Activated CD8-positive, alpha-beta T cell treated with anti-CD3 and anti-CD28 coated beads, Interleukin-2, amount 10 ng/mL, durations not matched to agents 7 days and 5 days (primary cell): ENCODE measurements around the gene REPS2. TPM values are rescaled to one million over a fixed set of nuclear protein-coding genes. Genes with fewer than 3 reads are reported as not detected.

ENCODE experiments used
- ATAC-seq: fragments of 150-1000 bp; cut with Tn5 transposase; one replicate; pipeline ENCODE4 v1.10.0; 2021; ENCODE audit warnings: moderate library complexity
- CTCF ChIA-PET: fragments of 350-600 bp; sonication (Branson Sonifier 250); formaldehyde crosslinking; loops from one replicate; lab custom pipeline; 2021; ENCODE audit warnings: antibody characterized with exemption; lab: Charles Lee
- POLR2A ChIA-PET: fragments of 350-600 bp; sonication (Branson Sonifier 250); formaldehyde crosslinking; loops from one replicate; lab custom pipeline; 2021; ENCODE audit warnings: antibody characterized with exemption; lab: Charles Lee
- DNase-seq: peaks from one replicate; pipeline ENCODE4 v3.0.0-alpha.2; 2020
- H3K27ac Mint-ChIP-seq: one replicate; pipeline ENCODE4 v1.8.0; 2021; ENCODE audit warnings: mild to moderate bottlenecking, mixed read lengths
- H3K27me3 Mint-ChIP-seq: one replicate; pipeline ENCODE4 v1.8.0; 2021; ENCODE audit warnings: low read depth, mixed read lengths
- H3K36me3 Mint-ChIP-seq: one replicate; pipeline ENCODE4 v1.8.0; 2021; ENCODE audit warnings: low read depth, mixed read lengths
- H3K4me1 Mint-ChIP-seq: one replicate; pipeline ENCODE4 v1.8.0; 2021; ENCODE audit warnings: low read depth, mixed read lengths
- H3K4me3 Mint-ChIP-seq: one replicate; pipeline ENCODE4 v1.8.0; 2021; ENCODE audit warnings: mild to moderate bottlenecking, mixed read lengths
- H3K9me3 Mint-ChIP-seq: one replicate; pipeline ENCODE4 v1.8.0; 2022; ENCODE audit warnings: mixed read lengths; ENCODE audit not compliant: insufficient read depth
- total RNA-seq, 2 experiments: library from RNA; stranded (reverse); gene quantifications; one replicate each; pipeline ENCODE4 v1.2.3, GENCODE V29; 2021

Gene REPS2
- total RNA-seq, 2 experiments from 2014 or later, result not detected

- no peak for DNase-seq
- H3K4me3 Mint-ChIP-seq, result no peak overlapping the region
- CTCF ChIA-PET, result no interaction called here
- no peaks in the 10 kb centered on the region for H3K36me3 Mint-ChIP-seq
- POLR2A ChIA-PET, result no interaction called here
- no peaks in the 10 kb centered on the region for H3K9me3 Mint-ChIP-seq
- no peaks in the 10 kb centered on the region for H3K4me1 Mint-ChIP-seq
- no peak for ATAC-seq
- H3K27me3 Mint-ChIP-seq, result no peaks in the 10 kb centered on the region
- no peak overlapping the region for H3K27ac Mint-ChIP-seq
Measured at GRCh38 chrX:16986169-16986568, 39.7 kb downstream of the REPS2 start.

- no peak overlapping the region for H3K27ac Mint-ChIP-seq
- no peaks in the 10 kb centered on the region for H3K36me3 Mint-ChIP-seq
- H3K4me1 Mint-ChIP-seq, result no peaks in the 10 kb centered on the region
- DNase-seq (no peak), ATAC-seq (no peak)
- H3K9me3 Mint-ChIP-seq, result no peaks in the 10 kb centered on the region
- no peak overlapping the region for H3K4me3 Mint-ChIP-seq
- no peaks in the 10 kb centered on the region for H3K27me3 Mint-ChIP-seq
- CTCF ChIA-PET, result no interaction called here
- POLR2A ChIA-PET, result no interaction called here
Measured at GRCh38 chrX:16989750-16990149, 43.3 kb downstream of the REPS2 start.

DNA sequence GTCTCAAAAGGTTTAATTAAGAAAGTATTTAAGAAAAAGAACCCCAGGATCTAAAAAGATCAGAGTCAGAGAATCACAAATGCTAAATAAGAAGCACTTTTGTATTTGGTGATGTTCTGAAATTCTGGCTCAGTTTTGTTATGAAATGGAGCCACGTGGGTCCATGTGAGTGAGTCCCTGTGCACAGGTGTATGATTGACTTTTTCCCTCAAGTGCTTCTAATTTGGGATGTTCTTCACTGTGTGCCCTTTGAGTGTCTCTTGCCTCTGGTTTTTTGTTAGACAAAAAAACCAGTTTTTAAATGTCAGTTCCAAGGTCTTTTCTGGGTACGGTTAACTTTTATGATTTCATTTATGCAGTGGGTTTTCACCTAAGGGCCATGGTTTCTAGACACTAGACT is 44.4 kb downstream of the REPS2 start:
- no peak for DNase-seq
- Mint-ChIP-seq H3K27ac (no peak overlapping the region), H3K4me3 (no peak overlapping the region), H3K36me3 (no peaks in the 10 kb centered on the region), H3K27me3 (peaks cover 2% of the 10 kb centered on the region), H3K9me3 (no peaks in the 10 kb centered on the region), H3K4me1 (no peaks in the 10 kb centered on the region)
- ChIA-PET CTCF (no interaction called here), POLR2A (no interaction called here)
- no peak for ATAC-seq

DNA sequence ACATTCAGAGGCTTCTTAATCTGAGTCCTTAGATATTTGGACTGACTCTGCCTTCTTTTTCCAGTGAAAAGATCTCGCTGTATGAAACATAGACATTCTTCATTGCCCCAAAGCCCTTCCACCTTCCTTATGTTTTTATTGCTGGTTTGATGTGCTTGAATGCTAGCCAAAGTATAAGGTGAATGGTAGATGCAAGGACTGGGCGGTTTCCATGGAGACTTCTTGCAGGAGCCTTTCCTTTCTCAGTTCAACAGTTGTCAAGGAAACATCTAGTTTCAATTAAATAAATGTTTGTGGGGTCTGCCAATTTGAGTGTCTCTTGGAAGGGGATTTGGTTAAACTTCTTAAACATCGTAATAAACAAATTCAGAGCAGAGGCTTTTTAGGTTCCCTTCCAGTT is 46.0 kb downstream of the REPS2 start:
- ChIA-PET POLR2A (no interaction called here), CTCF (no interaction called here)
- no peak overlapping the region for H3K4me3 Mint-ChIP-seq
- no peaks in the 10 kb centered on the region for H3K4me1 Mint-ChIP-seq
- peaks cover 3% of the 10 kb centered on the region for H3K27me3 Mint-ChIP-seq
- ATAC-seq (no peak), DNase-seq (no peak)
- H3K36me3 Mint-ChIP-seq, result no peaks in the 10 kb centered on the region
- no peak overlapping the region for H3K27ac Mint-ChIP-seq
- no peaks in the 10 kb centered on the region for H3K9me3 Mint-ChIP-seq

GRCh38 chrX:16992951-16993350 is 46.5 kb downstream of the REPS2 start:
- ChIA-PET CTCF (interaction anchor here (1.2 kb wide), 1 partner anchor 110 kb away, joined by 3 read pairs; no protein-coding TSS in a partner anchor), POLR2A (no interaction called here)
- H3K4me3 Mint-ChIP-seq, result no peak overlapping the region
- no peak for DNase-seq
- no peak for ATAC-seq
- no peak overlapping the region for H3K27ac Mint-ChIP-seq
- H3K9me3 Mint-ChIP-seq, result no peaks in the 10 kb centered on the region
- H3K36me3 Mint-ChIP-seq, result no peaks in the 10 kb centered on the region
- H3K4me1 Mint-ChIP-seq, result no peaks in the 10 kb centered on the region
- H3K27me3 Mint-ChIP-seq, result peaks cover 3% of the 10 kb centered on the region

GRCh38 chrX:16993791-16994318 is 47.4 kb downstream of the REPS2 start:
- H3K9me3 Mint-ChIP-seq, result no peaks in the 10 kb centered on the region
- ChIA-PET POLR2A (no interaction called here), CTCF (interaction anchor here (1.2 kb wide), 1 partner anchor 111 kb away, joined by 3 read pairs; no protein-coding TSS in a partner anchor)
- DNase-seq (no peak), ATAC-seq (no peak)
- H3K27me3 Mint-ChIP-seq, result peaks cover 3% of the 10 kb centered on the region
- no peak overlapping the region for H3K27ac Mint-ChIP-seq
- no peaks in the 10 kb centered on the region for H3K36me3 Mint-ChIP-seq
- no peak overlapping the region for H3K4me3 Mint-ChIP-seq
- no peaks in the 10 kb centered on the region for H3K4me1 Mint-ChIP-seq

DNA sequence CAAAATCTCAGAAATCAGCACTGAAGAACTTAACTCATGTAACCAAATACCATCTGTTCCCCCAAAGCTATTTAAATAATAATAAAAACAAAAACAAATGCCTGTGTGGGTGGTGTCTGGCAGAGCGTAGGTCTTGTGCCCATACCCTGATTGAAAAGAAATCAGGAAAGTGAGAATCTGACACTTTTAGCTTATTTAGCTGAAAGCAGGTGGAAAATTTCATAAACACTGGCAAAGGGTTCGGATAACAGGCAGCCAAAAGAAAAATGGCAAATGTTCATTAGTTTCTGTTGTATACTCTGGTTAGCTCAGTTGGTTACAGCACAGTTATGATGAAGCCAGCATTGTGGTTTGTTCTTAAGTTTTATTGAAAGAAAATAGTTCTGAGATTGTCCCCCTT is 48.3 kb downstream of the REPS2 start:
- no peak overlapping the region for H3K27ac Mint-ChIP-seq
- no peak for DNase-seq
- peaks cover 3% of the 10 kb centered on the region for H3K27me3 Mint-ChIP-seq
- no peaks in the 10 kb centered on the region for H3K4me1 Mint-ChIP-seq
- no peaks in the 10 kb centered on the region for H3K36me3 Mint-ChIP-seq
- POLR2A ChIA-PET, result no interaction called here
- no peaks in the 10 kb centered on the region for H3K9me3 Mint-ChIP-seq
- no peak for ATAC-seq
- CTCF ChIA-PET, result no interaction called here
- H3K4me3 Mint-ChIP-seq, result no peak overlapping the region

DNA sequence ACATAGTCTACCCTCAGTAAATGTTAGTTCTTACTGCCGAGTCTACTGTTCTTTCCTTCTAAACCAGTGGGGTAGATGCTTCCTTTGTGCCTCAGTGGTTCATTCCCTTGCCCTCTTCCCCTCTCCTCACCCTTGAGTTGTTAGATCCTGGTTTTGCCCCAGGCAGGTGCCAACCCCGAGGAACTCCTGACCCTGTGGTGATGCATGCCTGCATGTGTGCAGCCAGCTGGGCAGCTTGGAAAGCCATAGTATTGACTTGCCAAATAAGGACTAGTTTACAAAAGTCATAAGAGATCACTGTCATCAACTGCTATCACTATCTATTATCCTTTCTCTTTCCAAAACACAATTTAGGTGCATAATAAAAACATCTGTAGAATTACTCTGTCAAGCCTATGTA is 50.9 kb downstream of the REPS2 start:
- CTCF ChIA-PET, result no interaction called here
- Mint-ChIP-seq H3K36me3 (no peaks in the 10 kb centered on the region), H3K4me1 (no peaks in the 10 kb centered on the region), H3K27ac (no peak overlapping the region), H3K27me3 (peaks cover 9% of the 10 kb centered on the region), H3K9me3 (no peaks in the 10 kb centered on the region), H3K4me3 (no peak overlapping the region)
- POLR2A ChIA-PET, result no interaction called here
- DNase-seq (no peak), ATAC-seq (no peak)

GRCh38 chrX:16999275-16999674 is 52.8 kb downstream of the REPS2 start:
- DNase-seq (no peak), ATAC-seq (no peak)
- ChIA-PET CTCF (no interaction called here), POLR2A (no interaction called here)
- Mint-ChIP-seq H3K9me3 (no peaks in the 10 kb centered on the region), H3K27ac (no peak overlapping the region), H3K36me3 (no peaks in the 10 kb centered on the region), H3K4me1 (peaks cover 5% of the 10 kb centered on the region), H3K27me3 (peaks cover 9% of the 10 kb centered on the region), H3K4me3 (no peak overlapping the region)

DNA sequence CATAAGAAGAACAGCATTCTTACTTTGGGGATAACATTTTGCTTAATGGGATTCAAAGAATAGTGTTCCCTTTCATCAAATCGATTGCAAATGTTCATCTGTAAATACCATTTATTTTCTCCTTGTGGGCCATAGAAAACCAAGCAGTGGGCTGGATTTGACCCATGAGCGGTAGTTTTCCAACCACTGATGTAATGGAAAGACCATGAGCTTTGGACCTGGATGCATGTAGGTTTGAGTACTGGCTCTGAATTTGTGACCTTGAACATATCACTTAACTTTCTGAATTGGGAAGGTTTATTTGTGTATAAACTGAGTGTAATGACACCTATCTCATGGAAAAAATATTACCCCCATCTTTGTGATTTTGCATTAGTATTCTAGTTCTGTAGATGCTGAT is 54.3 kb downstream of the REPS2 start:
- Mint-ChIP-seq H3K9me3 (no peaks in the 10 kb centered on the region), H3K4me3 (no peak overlapping the region), H3K36me3 (no peaks in the 10 kb centered on the region), H3K27ac (no peak overlapping the region), H3K27me3 (peaks cover 13% of the 10 kb centered on the region), H3K4me1 (peaks cover 5% of the 10 kb centered on the region)
- ChIA-PET POLR2A (no interaction called here), CTCF (interaction anchor here (0.8 kb wide), 1 partner anchor 28 kb away, joined by 3 read pairs; no protein-coding TSS in a partner anchor)
- DNase-seq, result no peak
- no peak for ATAC-seq

- Mint-ChIP-seq H3K27me3 (peaks cover 11% of the 10 kb centered on the region), H3K36me3 (no peaks in the 10 kb centered on the region), H3K27ac (no peak overlapping the region), H3K4me3 (no peak overlapping the region), H3K9me3 (no peaks in the 10 kb centered on the region), H3K4me1 (peaks cover 5% of the 10 kb centered on the region)
- no peak for DNase-seq
- no peak for ATAC-seq
- CTCF ChIA-PET, result no interaction called here
- POLR2A ChIA-PET, result no interaction called here
Measured at GRCh38 chrX:17005712-17006368, 59.4 kb downstream of the REPS2 start.

DNA sequence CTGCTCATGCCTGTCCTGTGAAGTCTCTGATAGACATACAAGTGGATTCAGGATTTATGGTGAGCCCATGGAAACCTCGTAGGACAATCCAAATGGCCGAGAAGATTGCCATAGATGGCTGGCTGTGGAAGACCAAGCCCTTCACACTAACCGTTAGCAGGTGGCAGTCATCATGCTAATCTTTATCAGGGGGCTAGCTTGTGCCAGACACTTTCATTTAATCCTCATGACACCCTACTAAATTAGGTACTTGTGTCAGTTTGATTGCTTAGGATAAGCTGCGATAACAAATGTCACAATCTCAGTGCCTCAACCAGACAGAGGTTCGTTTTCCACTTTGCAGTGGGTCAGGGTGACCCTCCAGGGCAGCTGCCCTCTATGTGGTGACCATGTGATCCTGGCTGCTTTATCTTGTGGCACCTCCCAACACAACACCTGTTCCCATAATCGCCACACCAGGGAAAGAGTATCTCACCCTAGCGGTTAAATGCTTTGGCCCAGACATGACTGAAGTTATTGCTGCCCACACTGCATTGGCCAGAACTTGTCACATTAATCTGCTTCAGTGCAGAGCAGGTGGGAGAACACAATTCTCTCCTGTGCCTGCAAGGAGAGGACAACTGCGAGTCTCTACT is 60.8 kb downstream of the REPS2 start:
- DNase-seq (no peak), ATAC-seq (no peak)
- ChIA-PET CTCF (no interaction called here), POLR2A (no interaction called here)
- Mint-ChIP-seq H3K27ac (no peak overlapping the region), H3K4me3 (no peak overlapping the region), H3K36me3 (no peaks in the 10 kb centered on the region), H3K27me3 (peaks cover 4% of the 10 kb centered on the region), H3K9me3 (no peaks in the 10 kb centered on the region), H3K4me1 (peaks cover 5% of the 10 kb centered on the region)
